ENCODE results near the gene METTL25.

Gene METTL25

GRCh38 chr12:82504409-82504808 lies 146.1 kb downstream of the METTL25 start:
- TF ChIP-seq, protein P1, sequence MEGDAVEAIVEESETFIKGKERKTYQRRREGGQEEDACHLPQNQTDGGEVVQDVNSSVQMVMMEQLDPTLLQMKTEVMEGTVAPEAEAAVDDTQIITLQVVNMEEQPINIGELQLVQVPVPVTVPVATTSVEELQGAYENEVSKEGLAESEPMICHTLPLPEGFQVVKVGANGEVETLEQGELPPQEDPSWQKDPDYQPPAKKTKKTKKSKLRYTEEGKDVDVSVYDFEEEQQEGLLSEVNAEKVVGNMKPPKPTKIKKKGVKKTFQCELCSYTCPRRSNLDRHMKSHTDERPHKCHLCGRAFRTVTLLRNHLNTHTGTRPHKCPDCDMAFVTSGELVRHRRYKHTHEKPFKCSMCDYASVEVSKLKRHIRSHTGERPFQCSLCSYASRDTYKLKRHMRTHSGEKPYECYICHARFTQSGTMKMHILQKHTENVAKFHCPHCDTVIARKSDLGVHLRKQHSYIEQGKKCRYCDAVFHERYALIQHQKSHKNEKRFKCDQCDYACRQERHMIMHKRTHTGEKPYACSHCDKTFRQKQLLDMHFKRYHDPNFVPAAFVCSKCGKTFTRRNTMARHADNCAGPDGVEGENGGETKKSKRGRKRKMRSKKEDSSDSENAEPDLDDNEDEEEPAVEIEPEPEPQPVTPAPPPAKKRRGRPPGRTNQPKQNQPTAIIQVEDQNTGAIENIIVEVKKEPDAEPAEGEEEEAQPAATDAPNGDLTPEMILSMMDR (conservative IDR thresholded peaks at IDR 0.05; ENCODE audit: low read depth, low read length): no peak
- no peak overlapping the region for H3K4me3 ChIP-seq (ENCODE audit: low read depth, low read length)
- DNase-seq (ENCODE audit: low read depth): no peak

- TF ChIP-seq, protein P1 (conservative IDR thresholded peaks at IDR 0.05; ENCODE audit: low read depth, low read length): no peak
- no peak overlapping the region for H3K4me3 ChIP-seq (ENCODE audit: low read depth, low read length)
- DNase-seq (ENCODE audit: low read depth): no peak
These were observed 146.8 kb downstream of the METTL25 start for GRCh38 chr12:82505150-82505549.

DNA sequence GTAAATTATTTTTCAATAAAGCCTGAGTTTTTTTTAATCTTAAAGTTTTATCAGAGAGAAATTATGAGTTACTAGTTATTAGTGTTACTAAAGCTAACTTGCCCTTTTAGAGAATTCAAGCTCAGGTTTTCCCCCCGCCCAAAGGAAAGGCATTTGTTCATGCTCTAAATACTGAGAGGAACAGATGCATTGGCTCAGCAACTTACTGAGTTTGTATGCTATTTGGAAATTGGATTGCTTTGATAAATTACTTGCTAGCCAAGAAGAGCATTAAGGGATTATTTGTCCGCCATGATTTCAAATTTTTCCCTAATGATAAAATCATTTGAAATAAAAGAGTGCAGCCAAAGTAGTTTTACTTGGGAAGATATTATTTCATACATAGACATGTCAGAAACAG lies 149.4 kb downstream of the METTL25 start:
- no peak overlapping the region for H3K4me3 ChIP-seq (ENCODE audit: low read depth, low read length)
- TF ChIP-seq, protein P1 (conservative IDR thresholded peaks at IDR 0.05; ENCODE audit: low read depth, low read length): no peak
- DNase-seq (ENCODE audit: low read depth): no peak

- no peak for DNase-seq (ENCODE audit: low read depth)
- H3K4me3 ChIP-seq (ENCODE audit: low read depth, low read length): no peak overlapping the region
- TF ChIP-seq, protein P1 (conservative IDR thresholded peaks at IDR 0.05; ENCODE audit: low read depth, low read length): no peak
These were observed 152.1 kb downstream of the METTL25 start for GRCh38 chr12:82510386-82510785.

DNA sequence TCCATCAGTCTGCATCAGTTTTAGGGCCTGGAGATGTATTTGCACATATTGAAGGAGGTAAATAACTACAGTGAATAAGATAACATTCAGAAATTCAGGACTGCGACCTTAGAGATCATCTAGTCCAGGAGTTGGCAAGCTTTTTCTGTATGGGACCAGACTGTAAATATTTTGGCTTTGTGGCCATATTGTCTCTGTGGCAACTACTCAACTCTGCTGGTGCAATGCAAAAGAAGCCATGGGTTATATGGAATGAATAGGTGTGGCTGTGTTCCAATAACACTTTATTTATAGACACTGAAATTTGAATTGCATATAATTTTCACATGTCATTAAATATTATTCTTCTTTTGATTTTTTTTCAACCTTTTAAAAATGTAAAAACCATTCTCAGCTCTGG lies 156.6 kb downstream of the METTL25 start:
- H3K4me3 ChIP-seq (ENCODE audit: low read depth, low read length): no peak overlapping the region
- no peak for DNase-seq (ENCODE audit: low read depth)
- TF ChIP-seq, protein P1 (conservative IDR thresholded peaks at IDR 0.05; ENCODE audit: low read depth, low read length): no peak

DNA sequence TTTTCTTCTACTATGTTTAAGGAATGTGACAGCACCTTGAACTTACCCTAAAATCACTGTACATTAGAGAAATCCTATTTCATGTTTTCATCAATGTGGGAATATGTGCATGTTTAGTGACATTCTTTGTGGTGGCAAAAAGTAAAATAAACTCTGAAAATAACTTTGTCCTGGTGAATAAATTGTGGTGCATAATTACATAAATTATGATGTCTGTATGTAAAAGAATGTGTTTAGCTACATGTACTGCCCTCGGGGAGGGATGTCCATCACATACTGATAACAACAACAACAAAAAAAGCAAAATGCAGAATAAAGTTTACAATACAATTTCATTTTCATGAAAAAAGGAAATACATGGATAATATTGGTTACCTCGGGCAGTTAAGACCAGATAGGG lies 157.3 kb downstream of the METTL25 start:
- DNase-seq (ENCODE audit: low read depth): no peak
- H3K4me3 ChIP-seq (ENCODE audit: low read depth, low read length): no peak overlapping the region
- TF ChIP-seq, protein P1 (conservative IDR thresholded peaks at IDR 0.05; ENCODE audit: low read depth, low read length): no peak

DNA sequence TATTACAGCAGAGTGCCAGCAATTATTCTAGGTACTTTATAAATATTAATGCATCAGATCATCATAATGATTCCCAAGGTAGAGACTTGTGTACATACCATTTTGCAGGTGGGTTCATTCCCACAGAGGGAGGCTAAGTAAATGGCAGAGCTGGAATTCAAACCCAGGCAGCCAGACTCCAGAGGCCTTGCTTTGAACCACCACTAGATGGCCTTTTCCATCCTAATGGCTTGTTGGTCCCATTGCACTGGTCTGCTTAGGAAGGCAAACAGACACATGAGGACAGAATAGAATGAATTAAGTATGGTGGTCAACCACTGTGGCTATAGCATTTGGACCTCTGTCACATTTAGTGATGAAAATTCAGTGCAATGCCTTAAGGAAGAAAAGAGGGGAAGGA lies 158.7 kb downstream of the METTL25 start:
- no peak overlapping the region for H3K4me3 ChIP-seq (ENCODE audit: low read depth, low read length)
- TF ChIP-seq, protein P1 (conservative IDR thresholded peaks at IDR 0.05; ENCODE audit: low read depth, low read length): peak; percentile 78
- peak; percentile 46 for DNase-seq (ENCODE audit: low read depth)

All from choroid plexus epithelial cell (primary cell).